H9 (cell line): ENCODE measurements around the gene FHIT. TPM values are rescaled to one million over a fixed set of nuclear protein-coding genes. Genes with fewer than 3 reads are reported as not detected.

Experiments
- DNase-seq: peaks from one replicate; pipeline ENCODE4 v3.0.0-alpha.2; 2017
- H2AFZ ChIP-seq: one replicate; pipeline ENCODE4 v1.6.1; 2013; ENCODE audit warnings: mild to moderate bottlenecking, low read length, control low read depth, moderate library complexity
- H2AK5ac ChIP-seq: 2 replicates; pipeline ENCODE4 v1.6.1; 2013; ENCODE audit warnings: low read length, control low read depth, mixed read lengths; ENCODE audit not compliant: insufficient read length
- H2BK120ac ChIP-seq: one replicate; pipeline ENCODE4 v1.6.1; 2013; ENCODE audit warnings: low read depth, mild to moderate bottlenecking, low read length, control low read depth, inconsistent platforms; ENCODE audit not compliant: poor library complexity, severe bottlenecking
- H2BK12ac ChIP-seq: 2 replicates; pipeline ENCODE4 v1.6.1; 2013; ENCODE audit warnings: low read length, control low read depth, mixed read lengths, low read depth; ENCODE audit not compliant: insufficient read length
- H2BK15ac ChIP-seq: 2 replicates; pipeline ENCODE4 v1.6.1; 2013; ENCODE audit warnings: low read depth, low read length, control low read depth
- H2BK20ac ChIP-seq: one replicate; pipeline ENCODE4 v1.6.1; 2013; ENCODE audit warnings: low read depth, mild to moderate bottlenecking, low read length, control low read depth, inconsistent platforms; ENCODE audit not compliant: poor library complexity, severe bottlenecking
- H2BK5ac ChIP-seq: 2 replicates; pipeline ENCODE4 v1.6.1; 2013; ENCODE audit warnings: low read length, control low read depth, mixed read lengths; ENCODE audit not compliant: insufficient read length
- H3K14ac ChIP-seq: 2 replicates; pipeline ENCODE4 v1.6.1; 2013; ENCODE audit warnings: low read length, control low read depth; ENCODE audit not compliant: insufficient read depth
- H3K18ac ChIP-seq: 2 replicates; pipeline ENCODE4 v1.6.1; 2013; ENCODE audit warnings: low read depth, mild to moderate bottlenecking, mixed read lengths, low read length, control low read depth; ENCODE audit not compliant: insufficient read length
- H3K23ac ChIP-seq: 2 replicates; pipeline ENCODE4 v1.6.1; 2013; ENCODE audit warnings: low read length, control low read depth, mixed read lengths, low read depth; ENCODE audit not compliant: insufficient read length
- H3K23me2 ChIP-seq: 2 replicates; pipeline ENCODE4 v1.6.1; 2013; ENCODE audit warnings: low read depth, mild to moderate bottlenecking, mixed read lengths, low read length, control low read depth; ENCODE audit not compliant: insufficient read length, poor library complexity, severe bottlenecking
- H3K27ac ChIP-seq: 2 replicates; pipeline ENCODE4 v1.5.1; 2013; ENCODE audit warnings: low read length, control low read depth, mixed read lengths, low read depth; ENCODE audit not compliant: insufficient read length
- H3K27me3 ChIP-seq: 2 replicates; pipeline ENCODE4 v1.6.1; 2013; ENCODE audit warnings: low read length, control low read depth, inconsistent platforms; ENCODE audit not compliant: insufficient read depth
- H3K4ac ChIP-seq: 2 replicates; pipeline ENCODE4 v1.6.1; 2013; ENCODE audit warnings: low read depth, mild to moderate bottlenecking, control low read depth, inconsistent platforms, low read length, moderate library complexity
- H3K4me1 ChIP-seq: 2 replicates; pipeline ENCODE4 v1.6.1; 2013; ENCODE audit warnings: low read length, control low read depth, inconsistent platforms; ENCODE audit not compliant: insufficient read depth
- H3K4me2 ChIP-seq: 2 replicates; pipeline ENCODE4 v1.6.1; 2013; ENCODE audit warnings: low read length, control low read depth, mixed read lengths; ENCODE audit not compliant: insufficient read length, insufficient read depth
- H3K56ac ChIP-seq: 2 replicates; pipeline ENCODE4 v1.6.1; 2013; ENCODE audit warnings: low read depth, mild to moderate bottlenecking, mixed read lengths, low read length, control low read depth; ENCODE audit not compliant: insufficient read length
- H3K79me1 ChIP-seq: 2 replicates; pipeline ENCODE4 v1.6.1; 2013; ENCODE audit warnings: low read depth, mild to moderate bottlenecking, moderate library complexity, low read length, control low read depth, inconsistent platforms; ENCODE audit not compliant: insufficient read depth, poor library complexity, severe bottlenecking
- H3K79me2 ChIP-seq: 2 replicates; pipeline ENCODE4 v1.6.1; 2013; ENCODE audit warnings: low read length, control low read depth, inconsistent platforms; ENCODE audit not compliant: insufficient read depth
- H3K9ac ChIP-seq: 2 replicates; pipeline ENCODE4 v1.6.1; 2013; ENCODE audit warnings: low read length, control low read depth, mixed read lengths; ENCODE audit not compliant: insufficient read length; ENCODE audit errors: extremely low read depth
- H3K9me3 ChIP-seq: one replicate; pipeline ENCODE4 v1.6.1; 2013; ENCODE audit warnings: low read depth, low read length, inconsistent platforms; ENCODE audit not compliant: control insufficient read depth
- H3T11ph ChIP-seq: one replicate; pipeline ENCODE4 v1.6.1; 2013; ENCODE audit warnings: mild to moderate bottlenecking, low read length, control low read depth, inconsistent platforms
- H4K20me1 ChIP-seq: one replicate; pipeline ENCODE4 v1.6.1; 2013; ENCODE audit not compliant: control insufficient read depth, insufficient read length, insufficient read depth
- H4K5ac ChIP-seq: 2 replicates; pipeline ENCODE4 v1.6.1; 2013; ENCODE audit warnings: low read depth, mild to moderate bottlenecking, mixed read lengths, low read length, control low read depth; ENCODE audit not compliant: insufficient read length
- H4K8ac ChIP-seq: replicated peaks from 2 replicates; pipeline ENCODE4 v1.6.1; 2013; ENCODE audit warnings: low read length, control low read depth, mixed read lengths, low read depth; ENCODE audit not compliant: insufficient read length
- H4K91ac ChIP-seq: 2 replicates; pipeline ENCODE4 v1.6.1; 2013; ENCODE audit warnings: low read depth, mild to moderate bottlenecking, moderate library complexity, mixed read lengths, low read length, control low read depth; ENCODE audit not compliant: insufficient read length
- H3K27ac Mint-ChIP-seq, 3 experiments: 2 replicates in 2 of 3; 3 replicates in 1 of 3; pipeline ENCODE4 v1.8.0; 2020 to 2021; ENCODE audit warnings: mixed read lengths in 3 of 3, mild to moderate bottlenecking in 1 of 3, moderate library complexity in 1 of 3
- H3K27me3 Mint-ChIP-seq: 2 replicates; pipeline ENCODE4 v1.8.0; 2021; ENCODE audit warnings: low read depth, mild to moderate bottlenecking, moderate library complexity, mixed read lengths
- H3K36me3 Mint-ChIP-seq, 3 experiments: 2 replicates in 2 of 3; 3 replicates in 1 of 3; pipeline ENCODE4 v1.8.0; 2020 to 2021; ENCODE audit warnings: low read depth in 3 of 3, mixed read lengths in 3 of 3; ENCODE audit not compliant: insufficient read depth in 1 of 3
- H3K4me1 Mint-ChIP-seq, 2 experiments: 2 replicates each; pipeline ENCODE4 v1.8.0; 2020; ENCODE audit warnings: mixed read lengths in 2 of 2
- H3K4me3 Mint-ChIP-seq, 2 experiments: 2 replicates in 1 of 2; 3 replicates in 1 of 2; pipeline ENCODE4 v1.8.0; 2020 to 2021; ENCODE audit warnings: mild to moderate bottlenecking in 2 of 2, mixed read lengths in 2 of 2, moderate library complexity in 1 of 2
- H3K9me3 Mint-ChIP-seq, 2 experiments: 2 replicates in 1 of 2; 3 replicates in 1 of 2; pipeline ENCODE4 v1.8.0; 2020; ENCODE audit warnings: mild to moderate bottlenecking in 2 of 2, mixed read lengths in 2 of 2, moderate library complexity in 1 of 2
- WGBS: extraction: QIAGEN DNeasy Blood & Tissue Kit; methylation state at CpG from one replicate; pipeline ENCODE4 v1.1.7; 2013; ENCODE audit warnings: missing lambda C conversion rate, low lambda C conversion rate, mixed read lengths; ENCODE audit not compliant: insufficient read length; ENCODE audit errors: extremely low coverage; 5-methylcytosine and 5-hydroxymethylcytosine counted together
- total RNA-seq: library from RNA; stranded (reverse); gene quantifications from 2 replicates; pipeline ENCODE4 v1.2.1, GENCODE V29; 2021
- TF ChIP-seq, protein P1 (sequence below): fragments of 200-600 bp; sonication (generic); conservative IDR thresholded peaks from 3 replicates; pipeline ENCODE4 v1.8.0; 2021; ENCODE audit warnings: antibody characterized with exemption, mild to moderate bottlenecking

The FHIT gene
- total RNA-seq, 1 experiment from 2014 or later: 3.0 TPM

DNA sequence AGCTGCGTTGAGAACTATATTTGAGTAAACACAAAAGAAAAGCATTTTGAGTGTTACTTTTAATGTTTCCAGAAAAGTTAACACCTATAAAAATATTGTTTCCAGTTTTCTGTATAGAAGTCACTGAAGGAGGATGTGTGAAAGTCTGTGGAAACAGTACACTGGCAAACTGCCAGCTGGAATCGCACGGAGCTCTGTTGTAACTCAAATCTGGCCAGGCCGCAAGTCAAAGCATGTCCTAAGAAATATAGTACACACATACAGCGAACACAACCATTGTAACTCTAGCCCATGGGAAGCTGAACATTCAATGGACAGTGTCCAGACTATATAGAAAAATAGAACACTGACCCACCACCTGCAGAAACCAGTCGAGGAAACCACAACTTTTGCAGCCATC, 657.2 kb downstream of the FHIT start:
- Mint-ChIP-seq H3K4me3 (no peak overlapping the region), H3K27me3 (no peaks in the 10 kb centered on the region), H3K9me3 (no peaks in the 10 kb centered on the region), H3K36me3 (no peaks in the 10 kb centered on the region), H3K27ac (no peak overlapping the region), H3K4me1 (peaks cover 3 to 5% of the 10 kb centered on the region in 2 experiments)
- TF ChIP-seq, protein P1, sequence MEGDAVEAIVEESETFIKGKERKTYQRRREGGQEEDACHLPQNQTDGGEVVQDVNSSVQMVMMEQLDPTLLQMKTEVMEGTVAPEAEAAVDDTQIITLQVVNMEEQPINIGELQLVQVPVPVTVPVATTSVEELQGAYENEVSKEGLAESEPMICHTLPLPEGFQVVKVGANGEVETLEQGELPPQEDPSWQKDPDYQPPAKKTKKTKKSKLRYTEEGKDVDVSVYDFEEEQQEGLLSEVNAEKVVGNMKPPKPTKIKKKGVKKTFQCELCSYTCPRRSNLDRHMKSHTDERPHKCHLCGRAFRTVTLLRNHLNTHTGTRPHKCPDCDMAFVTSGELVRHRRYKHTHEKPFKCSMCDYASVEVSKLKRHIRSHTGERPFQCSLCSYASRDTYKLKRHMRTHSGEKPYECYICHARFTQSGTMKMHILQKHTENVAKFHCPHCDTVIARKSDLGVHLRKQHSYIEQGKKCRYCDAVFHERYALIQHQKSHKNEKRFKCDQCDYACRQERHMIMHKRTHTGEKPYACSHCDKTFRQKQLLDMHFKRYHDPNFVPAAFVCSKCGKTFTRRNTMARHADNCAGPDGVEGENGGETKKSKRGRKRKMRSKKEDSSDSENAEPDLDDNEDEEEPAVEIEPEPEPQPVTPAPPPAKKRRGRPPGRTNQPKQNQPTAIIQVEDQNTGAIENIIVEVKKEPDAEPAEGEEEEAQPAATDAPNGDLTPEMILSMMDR: no peak
- H2BK5ac ChIP-seq: no peak overlapping the region
- H3T11ph ChIP-seq: no peak overlapping the region
- no CpG with 5 or more reads among the region's 6 CpGs for WGBS
- H2BK12ac ChIP-seq: no peak overlapping the region
- H3K56ac ChIP-seq: no peak overlapping the region
- H2BK120ac ChIP-seq: no peak overlapping the region
- H3K4me1 ChIP-seq: no peaks in the 10 kb centered on the region
- no peak overlapping the region for H2BK20ac ChIP-seq
- H3K4ac ChIP-seq: no peak overlapping the region
- no peak overlapping the region for H3K4me2 ChIP-seq
- no peak overlapping the region for H4K5ac ChIP-seq
- H4K8ac ChIP-seq: no peak overlapping the region
- H4K20me1 ChIP-seq: no peaks in the 10 kb centered on the region
- no peaks in the 10 kb centered on the region for H3K79me2 ChIP-seq
- H3K23ac ChIP-seq: no peak overlapping the region
- no peak overlapping the region for H2BK15ac ChIP-seq
- H3K9me3 ChIP-seq: no peaks in the 10 kb centered on the region
- no peak overlapping the region for H3K14ac ChIP-seq
- no peak for DNase-seq
- H2AFZ ChIP-seq: no peak overlapping the region
- no peak overlapping the region for H3K27ac ChIP-seq
- H3K27me3 ChIP-seq: no peaks in the 10 kb centered on the region
- H3K79me1 ChIP-seq: no peaks in the 10 kb centered on the region
- H3K23me2 ChIP-seq: no peaks in the 10 kb centered on the region
- H3K18ac ChIP-seq: no peak overlapping the region
- no peak overlapping the region for H3K9ac ChIP-seq
- no peak overlapping the region for H2AK5ac ChIP-seq
- H4K91ac ChIP-seq: no peak overlapping the region
